A549 treated with Mapracorat at 1 μM for 4 hours (cell line): ENCODE measurements around the gene NHSL1. TPM values are rescaled to one million over a fixed set of nuclear protein-coding genes. Genes with fewer than 3 reads are reported as not detected.

Source experiments
- total RNA-seq: library from RNA; stranded (reverse); fragments of 200-300 nt; extraction: Qiagen RNA extraction; gene quantifications from 5 replicates; pipeline ENCODE4 v1.2.3, GENCODE V29; 2022

The NHSL1 gene
- total RNA-seq = 2.0 to 3.6 TPM (median 3.0 TPM) in 5 replicates

DNA sequence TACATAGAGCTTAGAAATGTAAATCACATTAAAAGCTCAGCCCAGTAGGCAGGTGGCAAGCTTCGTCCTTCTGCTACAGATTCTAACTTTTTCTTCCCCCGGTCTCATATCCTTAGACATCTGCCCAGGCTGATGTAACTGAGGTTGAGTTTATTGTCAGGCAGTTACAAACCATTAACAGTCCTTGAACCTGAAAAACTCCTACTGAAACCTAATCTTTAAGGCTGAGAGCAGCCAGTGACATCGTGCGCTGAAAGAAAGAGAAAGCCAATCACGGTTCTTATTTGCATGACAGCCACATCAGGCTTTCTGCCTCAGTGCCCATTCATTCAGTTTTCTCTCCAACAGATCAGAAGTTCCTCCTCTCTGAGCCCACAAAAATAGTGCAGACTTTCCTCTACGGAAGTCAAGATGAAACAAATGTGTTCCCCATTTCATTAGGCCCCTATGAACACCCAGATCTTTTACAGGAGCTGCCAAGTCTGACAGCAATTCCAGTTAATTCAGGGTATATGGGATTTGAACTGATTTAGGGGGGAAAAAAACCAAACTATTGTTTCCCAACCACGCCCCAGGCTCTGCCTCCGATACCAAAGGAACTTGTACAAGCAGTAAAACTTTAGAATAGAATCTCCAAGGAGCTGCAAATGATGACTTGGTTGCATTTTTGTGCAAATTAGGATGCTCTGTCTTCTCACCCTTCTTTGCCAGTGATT lies at the start of gene NHSL1:
NHSL1 (minus strand) TSS at position 192 of the 716 bp plus-strand sequence. CDS start 204 bp downstream, outside the sequence.

GRCh38 chr6:138403801-138404665 lies 95.3 kb downstream of the NHSL1 start, which contains the start of gene HEBP2:
Gene HEBP2, plus strand, starts transcription at chr6:138404223. Its CDS starts 273 bp downstream, at chr6:138404496.

DNA sequence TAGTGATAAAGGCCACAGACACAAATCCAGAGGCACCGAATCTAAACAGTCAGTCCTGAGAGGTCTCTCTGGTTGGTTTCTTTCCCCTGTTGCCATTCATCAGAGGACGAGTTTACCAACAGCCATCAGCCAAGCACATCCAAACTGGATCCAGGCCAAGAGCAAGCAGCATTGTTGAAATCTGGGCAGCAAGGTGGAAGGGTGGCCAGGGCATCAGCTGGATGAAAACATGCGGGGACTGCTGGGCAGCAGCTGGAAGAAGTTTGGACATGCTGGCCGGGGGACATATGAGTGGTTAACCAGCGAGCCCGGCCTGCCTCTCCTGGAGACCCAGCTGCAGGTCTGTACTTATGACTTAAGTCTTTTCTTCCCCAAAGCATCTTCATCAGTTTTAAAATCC lies 121.5 kb downstream of the NHSL1 start, which contains the start of gene SMIM28:
SMIM28 (plus strand) TSS at position 62 of the 400 bp plus-strand sequence; CDS start at position 230, 168 bp downstream.

Other genes with a start within 250 kb of the NHSL1 start
- not detected in 5 replicates for gene SMIM28, start 121.6 kb downstream of the NHSL1 start, total RNA-seq
- gene HEBP2, start 95.3 kb downstream of the NHSL1 start, total RNA-seq = 18.8 to 37.2 TPM (median 34.5 TPM) in 5 replicates